GM21717 (cell line): ENCODE results near the gene ENC1.

Source experiments
- ATAC-seq: cut with Tn5 transposase; IDR thresholded peaks from one replicate; pipeline ENCODE4 v1.9.1; 2021; ENCODE audit warnings: mild to moderate bottlenecking, moderate library complexity; ENCODE audit not compliant: unreplicated experiment

ENC1 gene

DNA sequence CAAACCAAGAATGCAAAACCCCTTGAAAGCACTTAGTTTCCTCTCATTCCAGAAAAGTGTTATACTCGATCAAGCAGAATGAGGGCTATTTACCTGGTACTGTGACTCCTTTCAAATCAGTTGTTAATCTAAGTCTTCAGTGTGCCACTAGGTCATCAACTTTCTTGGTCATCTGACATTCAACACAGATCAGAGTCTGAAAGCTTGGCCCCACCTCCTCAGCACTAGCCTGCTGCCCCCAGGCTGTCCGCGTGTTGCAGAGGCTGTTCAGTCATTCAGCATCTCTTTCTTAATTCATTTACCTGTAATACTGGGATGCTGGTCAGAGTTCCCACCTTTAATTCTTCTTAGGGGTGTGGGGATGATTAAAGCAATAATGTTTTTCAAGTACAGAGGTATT is 28.5 kb downstream of the ENC1 start:
- ATAC-seq, result no peak

DNA sequence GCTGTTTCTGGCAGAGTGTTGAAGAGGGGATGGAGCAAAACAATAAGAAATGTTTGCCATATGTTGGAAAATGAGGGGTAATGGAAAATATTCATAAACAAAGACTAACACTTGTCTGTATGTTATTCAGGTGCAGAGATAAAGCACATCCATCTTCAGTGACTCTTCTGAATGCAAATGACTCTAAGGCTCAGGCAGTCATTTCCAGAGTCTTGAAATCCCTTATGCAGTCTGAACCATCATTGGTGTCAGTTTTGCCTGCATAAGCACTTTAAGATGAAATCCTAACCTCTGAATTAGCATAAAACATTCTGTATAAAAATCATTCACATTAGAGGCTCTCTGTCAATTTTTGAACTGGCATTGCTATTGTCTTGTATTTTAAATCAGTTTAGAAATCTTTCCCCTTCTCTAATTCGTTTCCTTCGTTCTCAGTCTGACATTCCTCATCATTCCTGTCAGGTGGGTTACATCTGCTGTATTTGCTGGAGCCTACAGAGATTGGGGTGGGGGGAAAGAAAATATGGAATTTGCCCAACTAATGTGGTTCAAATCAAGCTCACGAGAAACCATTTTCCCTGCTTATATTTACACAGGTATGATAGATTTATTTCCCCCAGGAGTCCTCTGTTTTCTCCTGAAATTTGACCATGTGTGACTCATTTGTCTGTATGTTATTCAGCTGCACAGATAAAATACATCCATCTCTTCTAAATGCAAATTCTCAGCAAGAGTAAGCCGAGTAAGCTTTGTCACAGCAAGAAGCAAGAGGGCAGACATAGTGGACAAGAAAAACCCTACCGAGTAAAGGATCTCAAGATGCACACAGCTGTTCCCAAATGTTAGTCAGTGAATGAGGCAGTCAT is 31.6 kb downstream of the ENC1 start:
- ATAC-seq, result no peak

DNA sequence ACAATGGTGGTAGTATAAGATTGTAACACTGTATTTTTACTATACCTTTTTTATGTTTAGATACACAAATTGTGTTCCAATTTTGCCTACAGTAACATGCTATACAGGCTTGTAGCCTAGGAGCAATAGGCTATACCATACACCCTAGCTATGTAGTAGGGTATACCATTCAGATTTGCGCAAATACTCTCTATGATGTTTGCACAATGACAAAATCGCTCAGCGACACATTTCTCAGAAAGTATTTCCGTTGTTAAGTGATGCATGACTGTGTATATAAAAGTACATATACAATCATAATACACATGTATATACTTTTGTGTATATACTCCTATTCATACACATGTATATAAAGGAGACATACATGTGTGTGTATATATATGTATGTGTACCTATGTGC is 34.8 kb downstream of the ENC1 start:
- ATAC-seq, result no peak

DNA sequence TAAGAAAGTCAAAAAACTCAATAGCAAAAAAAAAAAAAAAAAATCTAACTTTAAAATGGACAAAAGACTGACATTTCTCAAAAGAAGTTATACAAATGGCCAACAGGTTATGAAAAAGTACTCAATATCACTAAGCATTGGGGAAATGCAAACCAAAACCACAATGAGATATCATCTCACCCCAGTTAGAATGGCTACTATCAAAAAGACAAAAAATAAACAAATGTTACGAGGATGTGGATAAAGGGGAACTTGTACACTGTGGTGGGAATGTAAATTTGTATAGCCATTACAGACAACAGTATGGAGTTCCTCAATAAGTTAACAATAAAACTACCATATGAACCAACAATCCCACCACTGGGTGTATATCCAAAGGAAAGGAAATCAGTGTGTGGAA is 37.2 kb downstream of the ENC1 start:
- no peak for ATAC-seq

DNA sequence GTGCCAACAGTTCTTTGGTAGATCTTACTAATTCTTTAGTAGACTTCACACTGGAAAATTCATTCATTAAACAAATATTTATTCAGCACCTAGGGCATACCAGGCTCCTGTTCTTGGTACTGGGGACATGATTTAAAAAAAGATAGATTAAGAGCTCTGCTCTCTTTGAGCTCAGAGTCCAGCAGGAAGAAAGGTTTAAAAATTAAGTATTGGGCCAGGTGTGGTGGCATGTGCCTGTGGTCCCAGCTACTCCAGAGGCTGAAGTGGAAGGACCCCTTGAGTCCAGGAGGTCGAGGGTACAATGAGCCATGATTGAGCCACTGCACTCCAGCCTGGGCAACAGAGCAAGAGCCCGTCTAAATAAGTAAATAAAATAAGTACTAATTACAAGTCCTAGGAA is 41.4 kb downstream of the ENC1 start:
- no peak for ATAC-seq

DNA sequence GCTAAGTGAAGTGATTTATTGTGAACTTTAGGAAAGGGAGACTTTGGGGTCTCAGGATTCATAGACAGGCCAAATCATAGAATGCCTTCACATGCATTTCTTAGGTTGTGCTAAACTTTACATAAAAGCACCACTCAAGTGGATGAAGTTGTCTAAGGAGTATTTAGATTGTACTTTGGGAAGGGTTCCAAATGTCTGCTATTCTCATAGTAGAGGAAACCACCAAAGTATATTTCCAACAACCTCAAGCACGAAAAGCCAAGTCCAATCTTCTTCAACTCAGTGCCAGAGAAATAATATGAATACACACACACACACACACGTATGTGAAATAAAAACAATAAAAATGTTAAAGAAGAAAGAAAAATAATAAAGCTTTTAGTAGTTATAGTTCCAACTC is 41.8 kb downstream of the ENC1 start:
- no peak for ATAC-seq

DNA sequence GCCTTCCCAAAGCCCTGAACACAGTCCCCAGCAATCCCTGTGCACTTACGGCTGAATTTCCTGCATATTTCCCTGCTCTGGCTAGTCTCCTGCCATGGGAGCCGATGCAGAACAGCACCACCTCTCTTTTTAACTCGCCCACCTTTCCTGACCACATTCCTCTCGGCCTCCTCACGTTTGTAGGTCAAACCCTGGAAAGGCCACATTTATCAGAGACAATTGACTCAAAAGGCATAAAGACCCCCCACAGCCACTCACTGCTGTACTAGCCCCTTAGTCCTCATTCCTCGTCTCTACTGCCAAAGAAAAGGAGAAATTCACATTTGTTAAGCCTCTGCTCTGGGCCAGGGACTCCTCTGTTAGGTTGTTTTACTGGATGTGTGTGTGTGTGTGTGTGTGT is 43.6 kb downstream of the ENC1 start:
- ATAC-seq, result no peak

DNA sequence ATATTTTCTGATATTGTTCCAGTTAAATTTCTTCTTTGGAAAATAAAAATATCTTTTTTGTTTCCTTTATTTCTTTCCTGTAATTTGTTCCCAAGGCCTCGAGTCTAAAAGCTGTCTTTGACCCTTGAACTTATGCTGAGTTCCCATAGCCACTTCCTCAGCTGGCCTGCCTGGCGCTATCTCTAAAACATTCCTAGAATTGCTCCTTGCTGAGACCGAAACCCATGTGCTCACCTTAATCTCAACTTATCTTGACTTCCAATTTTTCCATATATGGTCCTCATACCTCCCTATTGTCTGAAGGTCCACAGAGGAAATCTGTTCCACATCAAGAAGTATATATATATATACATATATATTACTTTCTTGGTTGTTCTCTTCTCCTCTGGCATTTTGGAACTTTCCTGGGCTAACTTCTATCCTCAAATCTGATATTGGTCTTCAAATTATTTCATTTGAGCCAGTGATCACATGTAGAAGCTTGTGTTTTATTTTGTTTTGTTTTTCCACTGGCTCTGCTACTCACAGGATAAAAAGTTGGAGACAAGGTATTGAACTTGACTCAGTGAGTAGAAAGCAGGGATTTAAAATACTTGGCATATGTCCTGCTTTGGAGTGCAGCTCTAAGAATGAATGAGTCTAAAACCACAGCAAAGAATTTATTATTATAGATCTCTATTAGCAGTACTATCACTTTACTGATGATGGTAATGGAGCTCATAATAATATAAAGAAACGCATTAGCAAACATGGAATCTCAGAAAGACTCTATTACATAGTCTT is 45.2 kb downstream of the ENC1 start:
- ATAC-seq, result no peak

DNA sequence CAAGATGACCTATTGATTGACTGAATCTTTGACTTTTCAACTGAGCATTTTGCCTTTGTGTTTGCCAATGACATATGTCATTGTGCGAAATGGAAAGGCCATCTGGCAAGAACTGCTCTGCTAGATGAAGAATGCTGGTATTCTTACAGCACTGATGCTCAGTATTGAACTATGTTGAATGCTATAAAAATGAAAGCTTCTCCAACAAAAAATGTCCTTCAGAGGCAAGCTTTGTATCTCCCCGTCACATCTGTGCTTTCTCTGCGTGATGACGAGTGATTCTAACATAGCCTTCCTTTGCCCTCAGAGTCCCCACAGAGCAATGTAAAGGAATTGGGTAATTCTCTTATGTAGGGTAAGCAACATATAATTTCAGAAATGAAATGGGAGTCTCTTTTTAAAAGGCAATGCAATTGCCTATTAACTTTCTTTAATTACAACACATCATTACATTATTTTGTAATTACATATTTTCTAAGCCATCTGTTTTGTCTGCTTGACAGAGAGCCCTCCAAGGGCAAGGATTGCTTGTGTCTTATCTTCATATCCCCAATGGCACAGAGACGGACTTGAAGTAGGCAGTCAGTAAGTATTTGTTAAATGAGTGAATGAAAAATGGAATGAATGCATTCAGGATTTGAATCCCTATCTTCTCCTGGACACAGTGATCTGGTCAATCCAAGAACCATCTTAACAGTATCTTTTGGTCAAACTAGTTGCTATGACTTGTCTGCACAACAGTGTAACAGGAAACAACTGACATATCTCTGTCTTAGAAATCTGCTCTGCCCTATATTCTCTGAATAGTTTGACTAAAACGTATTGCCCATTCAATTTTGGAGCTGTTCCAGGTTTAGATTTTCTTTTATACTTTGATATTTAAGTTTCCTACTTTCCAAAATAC is 46.1 kb downstream of the ENC1 start:
- ATAC-seq, result no peak

DNA sequence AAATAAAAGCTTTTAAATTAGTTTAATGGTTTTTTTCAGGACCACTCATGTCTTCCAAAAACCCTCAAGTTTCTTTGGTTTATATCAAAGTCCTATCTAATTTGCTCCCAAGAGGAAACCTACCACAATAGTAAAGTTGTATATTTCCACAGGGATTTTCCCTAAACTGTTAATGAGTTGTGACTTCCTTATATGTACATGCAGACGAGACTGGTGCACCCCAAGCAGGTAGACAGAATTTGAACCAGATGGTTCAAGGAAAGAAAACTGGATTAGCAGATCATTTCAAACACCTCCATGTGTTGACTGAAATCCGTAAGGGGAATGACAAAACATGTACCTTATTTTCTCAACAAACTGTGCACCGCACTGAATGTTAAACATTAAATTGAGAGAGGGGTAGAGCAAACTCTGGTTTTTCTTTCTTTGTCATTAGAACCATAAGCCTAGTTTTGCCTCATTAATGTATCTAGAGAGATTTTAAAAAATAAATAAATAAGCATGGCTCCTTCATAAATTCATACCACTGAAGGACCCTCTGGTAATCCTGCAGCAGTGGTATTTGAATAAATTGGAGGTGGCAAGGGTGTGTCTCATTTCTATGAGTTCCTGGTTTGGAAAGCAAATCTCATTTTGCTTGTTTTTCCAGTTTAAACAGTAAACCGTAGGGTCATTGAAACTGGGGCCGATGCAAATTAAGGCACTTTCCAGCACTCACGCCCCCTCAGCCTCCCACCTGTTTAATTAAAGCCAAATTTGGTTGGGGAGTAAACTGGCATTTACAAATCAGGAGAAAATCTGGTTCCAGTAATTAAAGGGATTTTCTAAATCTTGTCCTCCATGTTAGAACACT is 51.1 kb downstream of the ENC1 start:
- no peak for ATAC-seq

DNA sequence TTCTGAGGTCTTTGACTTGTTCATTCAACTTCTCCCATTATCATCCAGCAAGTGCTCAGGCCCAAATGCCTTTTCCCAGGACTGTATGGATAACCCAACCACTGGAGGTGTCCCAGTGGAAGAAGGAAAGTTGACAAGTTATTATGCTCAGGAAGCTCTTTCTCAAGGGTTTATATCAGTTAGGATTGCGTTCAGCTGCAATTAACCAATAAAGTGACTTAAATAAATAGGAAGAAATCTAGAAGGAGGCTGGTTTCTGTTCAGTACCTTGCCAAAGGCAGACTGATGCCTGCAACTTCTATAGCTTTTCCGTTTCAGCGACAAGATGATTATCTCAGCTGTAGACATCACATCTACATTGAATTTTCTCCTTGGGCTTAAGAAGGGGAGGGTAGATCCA is 52.1 kb downstream of the ENC1 start:
- no peak for ATAC-seq

DNA sequence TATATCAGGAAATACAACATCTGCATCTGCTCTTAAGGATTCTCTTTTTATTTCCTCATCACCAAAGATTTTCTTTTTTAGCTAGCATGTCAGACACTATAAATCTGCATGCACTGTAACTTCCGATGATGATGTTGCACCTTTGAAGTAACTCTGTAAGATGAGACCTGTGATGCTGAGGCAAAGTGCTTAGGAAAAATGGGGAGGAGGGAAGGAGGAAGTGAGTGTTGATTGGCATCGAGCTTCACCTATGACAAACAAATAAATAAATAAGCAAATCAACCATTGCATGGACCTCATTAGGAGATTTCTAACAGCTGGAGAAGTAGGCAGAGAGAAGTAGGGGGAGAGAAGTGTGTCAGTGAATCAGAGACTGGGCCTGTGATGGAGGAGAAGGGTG is 52.6 kb downstream of the ENC1 start:
- no peak for ATAC-seq

DNA sequence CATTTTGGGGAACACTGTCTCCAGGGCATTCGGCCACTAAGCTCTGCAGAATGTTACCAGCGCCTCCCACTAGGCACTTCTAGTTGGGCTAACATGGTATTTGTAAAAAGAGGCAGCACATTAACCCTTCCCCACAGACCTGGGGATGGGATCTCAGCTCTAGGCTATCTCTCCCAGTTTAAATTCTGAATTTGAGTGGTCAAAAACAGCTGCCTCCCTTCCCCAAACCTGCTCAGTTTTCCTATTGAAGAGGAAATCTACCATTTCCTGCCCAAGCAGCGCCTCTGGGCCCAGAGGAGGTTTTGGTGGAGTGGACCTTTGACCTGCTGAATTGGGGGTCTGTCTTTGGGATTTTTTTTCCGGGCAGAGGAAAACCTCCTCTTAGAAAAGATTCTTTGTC is 53.2 kb downstream of the ENC1 start:
- ATAC-seq, result no peak

DNA sequence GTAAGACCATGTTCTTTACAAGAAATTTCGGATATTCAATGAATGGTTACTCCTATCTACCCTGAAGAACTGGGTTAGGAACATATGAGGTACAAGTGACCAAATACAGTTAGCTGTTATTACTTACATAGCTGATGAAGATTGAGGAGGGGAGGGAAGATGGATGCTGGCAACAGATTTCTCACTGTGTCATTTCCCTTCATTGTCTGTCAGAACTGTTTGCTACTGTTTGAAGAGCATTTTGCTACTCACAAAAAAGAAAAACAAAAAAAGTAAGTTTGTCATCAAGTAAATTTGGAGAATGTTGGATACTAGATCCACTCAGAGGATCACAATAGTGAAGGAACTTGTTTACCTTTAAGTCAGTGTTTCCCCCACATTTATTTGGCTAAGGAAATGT is 53.7 kb downstream of the ENC1 start:
- no peak for ATAC-seq

DNA sequence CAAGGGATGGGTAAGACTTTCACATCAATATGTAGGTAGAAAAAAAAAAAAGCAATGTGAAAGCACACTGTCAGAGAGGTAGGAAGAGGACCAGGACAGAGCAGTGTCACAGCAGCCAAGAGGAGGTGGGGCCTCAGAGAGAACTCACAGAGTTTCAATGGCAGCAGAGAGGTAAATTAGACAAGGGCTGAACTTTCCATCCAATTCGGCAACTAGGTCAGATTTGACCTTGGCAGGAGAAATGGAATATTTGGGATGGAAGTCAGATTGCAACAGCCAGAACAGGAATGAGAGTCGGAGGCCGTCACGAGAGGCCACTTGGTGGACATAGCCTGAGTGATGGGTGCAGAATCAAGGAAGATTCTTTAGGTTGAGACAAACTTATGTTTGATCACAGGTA is 57.7 kb downstream of the ENC1 start:
- no peak for ATAC-seq

DNA sequence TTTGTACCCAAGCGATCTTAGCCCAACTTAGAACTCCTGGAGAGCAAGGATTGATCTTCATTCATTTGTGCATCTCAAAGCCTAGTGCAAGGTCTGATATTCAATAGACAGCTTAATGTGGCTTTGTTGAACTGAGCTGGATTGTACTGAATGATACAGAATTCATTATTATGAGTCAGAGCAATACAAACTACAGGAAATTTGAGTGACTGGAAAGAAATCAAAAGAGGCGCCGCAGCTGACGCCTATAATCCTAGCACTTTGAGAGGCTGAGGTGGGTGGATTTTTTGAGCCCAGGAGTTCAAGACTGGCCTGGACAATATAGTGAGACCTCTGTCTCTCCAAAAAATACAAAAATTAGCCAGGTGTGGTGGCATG is 58.6 kb downstream of the ENC1 start:
- no peak for ATAC-seq

DNA sequence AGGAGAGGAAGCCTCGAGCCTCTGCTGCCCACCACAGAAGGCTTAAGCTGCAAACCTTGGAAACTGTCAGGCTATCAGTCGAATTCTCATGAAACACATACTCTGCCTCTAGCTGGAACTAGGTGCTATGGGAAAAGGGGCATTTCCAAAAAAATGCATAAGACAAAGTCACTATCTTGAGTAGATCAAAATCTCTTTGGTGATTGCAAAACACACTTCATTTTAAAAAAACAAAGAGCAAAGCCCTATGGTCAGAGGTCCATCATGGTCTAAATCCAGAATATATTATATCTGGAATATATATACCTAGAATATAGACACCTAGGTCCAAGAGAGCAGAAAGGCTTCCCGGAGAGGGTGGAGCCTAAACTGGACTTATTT is 59.8 kb downstream of the ENC1 start:
- no peak for ATAC-seq

DNA sequence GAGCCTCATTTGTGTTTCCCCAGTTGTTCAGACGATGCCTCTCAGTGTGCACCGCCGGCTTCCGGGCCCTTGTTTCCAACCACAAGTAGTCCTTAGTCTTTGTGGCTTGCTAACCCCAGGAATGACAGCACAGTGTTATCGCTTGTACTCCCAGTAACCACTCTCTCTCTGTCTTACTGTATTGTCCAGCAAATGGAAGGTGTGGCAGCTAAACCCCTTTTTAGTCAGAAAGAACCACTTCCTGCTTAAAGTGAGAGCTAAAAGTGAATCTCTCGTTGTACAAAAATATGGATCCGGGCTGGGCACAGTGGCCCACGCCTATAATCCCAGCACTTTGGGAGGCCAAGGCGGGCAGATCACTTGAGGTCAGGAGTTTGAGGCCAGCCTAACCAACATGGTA is 61.3 kb downstream of the ENC1 start:
- ATAC-seq, result peak; percentile 56

DNA sequence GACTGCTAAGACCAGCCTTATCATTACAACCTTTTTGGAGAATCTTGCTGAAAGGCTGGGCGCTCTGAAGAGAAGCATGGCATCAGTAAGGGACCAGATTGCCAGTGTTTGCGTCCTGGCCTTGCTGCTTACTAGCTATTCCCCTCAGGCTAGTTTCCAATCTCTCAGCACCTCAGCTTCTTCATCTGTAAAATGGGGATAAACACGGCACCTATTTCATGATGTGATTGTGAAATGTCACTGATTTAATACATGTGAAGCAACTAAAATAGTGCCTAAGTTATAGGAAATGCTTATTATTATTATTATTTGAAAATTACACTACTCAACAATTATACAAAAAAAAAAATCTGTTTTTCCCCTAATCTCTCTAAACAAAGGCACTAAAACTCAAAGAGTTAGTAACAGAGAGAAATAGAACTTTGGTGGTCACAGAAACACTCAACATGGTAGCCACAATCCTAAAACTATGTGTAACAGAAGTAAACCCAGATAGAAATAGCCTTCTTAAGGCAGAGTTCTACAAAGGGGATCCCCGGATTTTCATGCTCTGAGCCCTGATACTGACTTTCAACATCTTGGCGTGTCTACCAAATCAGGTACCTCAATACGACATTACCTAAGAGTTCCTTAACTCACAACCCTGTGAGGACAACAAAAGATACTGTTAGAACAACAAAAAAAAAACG is 62.0 kb downstream of the ENC1 start:
- ATAC-seq, result peak; percentile 37
